ENCODE data around the gene DUSP12. TPM values are rescaled to one million over a fixed set of nuclear protein-coding genes. Genes with fewer than 3 reads are reported as not detected.

DUSP12 gene
- total and polyA plus RNA-seq, 2 donors (not counting 1 experiment from before 2014, with no cell fraction given) = 35.6 to 35.8 TPM

DNA sequence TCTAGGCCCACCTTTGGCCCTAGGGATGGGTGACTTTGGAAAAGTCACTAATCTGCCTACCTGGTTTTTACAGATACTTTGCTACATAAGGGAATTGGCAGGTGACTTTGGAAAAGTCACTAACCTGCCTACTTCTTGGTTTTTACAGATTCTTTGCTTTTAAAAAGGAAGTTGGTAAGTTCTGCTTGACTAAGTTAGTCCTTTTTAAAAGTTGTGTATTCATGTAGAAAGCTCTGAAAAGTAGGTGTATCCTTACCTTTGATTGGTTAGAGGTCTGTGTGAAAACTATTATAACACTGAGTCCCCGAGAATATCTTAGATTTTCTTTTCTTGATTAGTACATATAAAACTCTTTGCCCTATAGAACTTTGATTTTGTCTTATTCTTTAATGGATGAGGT lies 28.9 kb downstream of the DUSP12 start:
- H2AFZ ChIP-seq (ENCODE audit: low read length) = no peak overlapping the region
- no peak overlapping the region for H3K4me3 ChIP-seq (replicated peaks in 1 of 4; ENCODE audit: control extremely low read depth in 1 of 4, insufficient read depth in 1 of 4, low read depth in 3 of 4, low read length in 4 of 4)
- H3K36me3 ChIP-seq (ENCODE audit: control insufficient read depth, insufficient read depth, low read length) = no peaks in the 10 kb centered on the region
- H3K9ac ChIP-seq (ENCODE audit: insufficient read depth, low read length) = no peak overlapping the region
- TF ChIP-seq EZH2 (IDR thresholded peaks at IDR 0.05; ENCODE audit: low read length, missing control alignments) = no peak
- TF ChIP-seq, protein P1, sequence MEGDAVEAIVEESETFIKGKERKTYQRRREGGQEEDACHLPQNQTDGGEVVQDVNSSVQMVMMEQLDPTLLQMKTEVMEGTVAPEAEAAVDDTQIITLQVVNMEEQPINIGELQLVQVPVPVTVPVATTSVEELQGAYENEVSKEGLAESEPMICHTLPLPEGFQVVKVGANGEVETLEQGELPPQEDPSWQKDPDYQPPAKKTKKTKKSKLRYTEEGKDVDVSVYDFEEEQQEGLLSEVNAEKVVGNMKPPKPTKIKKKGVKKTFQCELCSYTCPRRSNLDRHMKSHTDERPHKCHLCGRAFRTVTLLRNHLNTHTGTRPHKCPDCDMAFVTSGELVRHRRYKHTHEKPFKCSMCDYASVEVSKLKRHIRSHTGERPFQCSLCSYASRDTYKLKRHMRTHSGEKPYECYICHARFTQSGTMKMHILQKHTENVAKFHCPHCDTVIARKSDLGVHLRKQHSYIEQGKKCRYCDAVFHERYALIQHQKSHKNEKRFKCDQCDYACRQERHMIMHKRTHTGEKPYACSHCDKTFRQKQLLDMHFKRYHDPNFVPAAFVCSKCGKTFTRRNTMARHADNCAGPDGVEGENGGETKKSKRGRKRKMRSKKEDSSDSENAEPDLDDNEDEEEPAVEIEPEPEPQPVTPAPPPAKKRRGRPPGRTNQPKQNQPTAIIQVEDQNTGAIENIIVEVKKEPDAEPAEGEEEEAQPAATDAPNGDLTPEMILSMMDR (conservative IDR thresholded peaks at IDR 0.05 in 1 of 2, IDR thresholded peaks at IDR 0.05 in 1 of 2; ENCODE audit: low read depth in 1 of 2, low read length in 2 of 2) = no peak
- peaks cover 2% of the 10 kb centered on the region for H3K79me2 ChIP-seq (ENCODE audit: control insufficient read depth, insufficient read depth, low read length)
- no peak overlapping the region for H3K27ac ChIP-seq (ENCODE audit: insufficient read depth, low read length)
- peaks cover 5% of the 10 kb centered on the region for H3K4me1 ChIP-seq (ENCODE audit: control insufficient read depth, extremely low read depth, insufficient read depth, low read length)
- DNase-seq (ENCODE audit: low read depth in 2 of 2) = no peak
- no peaks in the 10 kb centered on the region for H3K27me3 ChIP-seq (ENCODE audit: control insufficient read depth, insufficient read depth, low read length)
- no peaks in the 10 kb centered on the region for H4K20me1 ChIP-seq (ENCODE audit: control insufficient read depth, extremely low read depth, insufficient read depth, low read length)
- no peak overlapping the region for H3K4me2 ChIP-seq (ENCODE audit: extremely low read depth, insufficient read depth, low read length)
- no peaks in the 10 kb centered on the region for H3K9me3 ChIP-seq (ENCODE audit: control insufficient read depth, insufficient read depth, low read depth, low read length)

- TF ChIP-seq EZH2 (IDR thresholded peaks at IDR 0.05; ENCODE audit: low read length, missing control alignments) = no peak
- TF ChIP-seq, protein P1 (conservative IDR thresholded peaks at IDR 0.05 in 1 of 2, IDR thresholded peaks at IDR 0.05 in 1 of 2; ENCODE audit: low read depth in 1 of 2, low read length in 2 of 2) = no peak
- Histone ChIP-seq H3K9ac (ENCODE audit: insufficient read depth, low read length) (no peak overlapping the region), H3K4me3 (replicated peaks in 1 of 4; ENCODE audit: control extremely low read depth in 1 of 4, insufficient read depth in 1 of 4, low read depth in 3 of 4, low read length in 4 of 4) (no peak overlapping the region), H3K4me1 (ENCODE audit: control insufficient read depth, extremely low read depth, insufficient read depth, low read length) (peaks cover 5% of the 10 kb centered on the region), H3K4me2 (ENCODE audit: extremely low read depth, insufficient read depth, low read length) (no peak overlapping the region), H4K20me1 (ENCODE audit: control insufficient read depth, extremely low read depth, insufficient read depth, low read length) (no peaks in the 10 kb centered on the region), H3K27me3 (ENCODE audit: control insufficient read depth, insufficient read depth, low read length) (no peaks in the 10 kb centered on the region), H3K36me3 (ENCODE audit: control insufficient read depth, insufficient read depth, low read length) (no peaks in the 10 kb centered on the region), H3K79me2 (ENCODE audit: control insufficient read depth, insufficient read depth, low read length) (peaks cover 2% of the 10 kb centered on the region), H2AFZ (ENCODE audit: low read length) (no peak overlapping the region), H3K9me3 (ENCODE audit: control insufficient read depth, insufficient read depth, low read depth, low read length) (no peaks in the 10 kb centered on the region), H3K27ac (ENCODE audit: insufficient read depth, low read length) (no peak overlapping the region)
- DNase-seq (ENCODE audit: low read depth in 2 of 2) = peak in 1 of 2 donors; percentile 21
Measured at GRCh38 chr1:161779393-161779792, 29.8 kb downstream of the DUSP12 start.

GRCh38 chr1:161781995-161782394 lies 32.4 kb downstream of the DUSP12 start:
- Histone ChIP-seq H2AFZ (ENCODE audit: low read length) (no peak overlapping the region), H3K36me3 (ENCODE audit: control insufficient read depth, insufficient read depth, low read length) (no peaks in the 10 kb centered on the region), H3K4me3 (replicated peaks in 1 of 4; ENCODE audit: control extremely low read depth in 1 of 4, insufficient read depth in 1 of 4, low read depth in 3 of 4, low read length in 4 of 4) (no peak overlapping the region), H4K20me1 (ENCODE audit: control insufficient read depth, extremely low read depth, insufficient read depth, low read length) (no peaks in the 10 kb centered on the region), H3K9me3 (ENCODE audit: control insufficient read depth, insufficient read depth, low read depth, low read length) (no peaks in the 10 kb centered on the region), H3K79me2 (ENCODE audit: control insufficient read depth, insufficient read depth, low read length) (no peaks in the 10 kb centered on the region), H3K27me3 (ENCODE audit: control insufficient read depth, insufficient read depth, low read length) (no peaks in the 10 kb centered on the region), H3K27ac (ENCODE audit: insufficient read depth, low read length) (peak overlapping the region; percentile 40), H3K4me2 (ENCODE audit: extremely low read depth, insufficient read depth, low read length) (peak overlapping the region; percentile 42), H3K9ac (ENCODE audit: insufficient read depth, low read length) (no peak overlapping the region), H3K4me1 (ENCODE audit: control insufficient read depth, extremely low read depth, insufficient read depth, low read length) (peaks cover 5% of the 10 kb centered on the region)
- peak; percentile 28 to 44 for DNase-seq (ENCODE audit: low read depth in 2 of 2)
- TF ChIP-seq, protein P1 (conservative IDR thresholded peaks at IDR 0.05 in 1 of 2, IDR thresholded peaks at IDR 0.05 in 1 of 2; ENCODE audit: low read depth in 1 of 2, low read length in 2 of 2) = no peak
- TF ChIP-seq EZH2 (IDR thresholded peaks at IDR 0.05; ENCODE audit: low read length, missing control alignments) = no peak
